AG09319 (cell line): ENCODE measurements around the gene NELL1.

Experiments used
- DNase-seq: peaks from one replicate; pipeline ENCODE4 v3.0.0-alpha.2; 2010; ENCODE audit warnings: low read depth; ENCODE audit errors: extremely low read depth
- CTCF ChIP-seq: IDR thresholded peaks from 2 replicates; pipeline ENCODE4 v1.5.1; 2011; ENCODE audit warnings: low read depth, mild to moderate bottlenecking, inconsistent platforms, low read length, moderate library complexity

Gene NELL1

DNA sequence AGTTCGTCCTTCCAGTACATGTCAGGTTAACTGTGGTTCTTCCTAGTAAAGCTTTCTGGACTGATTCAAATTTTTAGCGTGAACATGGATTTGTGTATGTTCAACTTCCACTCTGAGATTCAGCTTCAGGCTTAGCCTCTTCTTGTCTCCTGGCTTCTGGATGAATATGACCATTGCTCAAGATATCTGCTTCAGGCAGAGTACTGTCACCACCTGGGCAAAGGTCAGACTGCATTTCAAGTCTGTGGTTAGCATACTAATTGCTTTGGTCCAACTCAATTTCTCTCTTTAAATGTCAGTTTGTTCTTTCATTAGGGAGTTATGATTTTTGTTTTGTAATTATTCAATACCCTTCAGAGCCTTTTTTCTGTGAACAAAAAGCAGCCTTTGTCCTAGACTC lies 440.0 kb downstream of the NELL1 start:
- DNase-seq = no peak
- TF ChIP-seq CTCF = no peak

GRCh38 chr11:21110415-21110814 lies 441.0 kb downstream of the NELL1 start:
- no peak for DNase-seq
- TF ChIP-seq CTCF = no peak

DNA sequence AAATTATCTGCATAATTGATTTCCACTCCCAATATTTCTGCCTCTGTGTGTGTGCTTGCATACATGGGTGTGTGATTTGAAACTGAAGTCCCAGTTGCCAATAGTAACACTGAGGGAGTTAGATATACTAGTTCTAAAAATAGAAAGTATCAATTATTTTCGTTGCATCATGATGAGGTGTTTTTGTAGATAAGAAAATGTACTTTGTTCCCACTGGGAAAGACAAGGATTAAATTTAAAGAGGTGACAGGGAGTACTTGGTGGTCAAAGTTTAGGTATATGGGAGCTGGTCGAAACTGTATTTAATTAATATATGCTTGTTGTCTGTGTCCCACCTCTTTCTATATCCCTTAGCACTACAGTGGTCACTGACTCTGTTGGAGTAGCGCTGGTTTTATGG lies 444.5 kb downstream of the NELL1 start:
- TF ChIP-seq CTCF = no peak
- DNase-seq = no peak

- TF ChIP-seq CTCF = no peak
- DNase-seq = no peak
These were observed 446.6 kb downstream of the NELL1 start for GRCh38 chr11:21116009-21116408.

DNA sequence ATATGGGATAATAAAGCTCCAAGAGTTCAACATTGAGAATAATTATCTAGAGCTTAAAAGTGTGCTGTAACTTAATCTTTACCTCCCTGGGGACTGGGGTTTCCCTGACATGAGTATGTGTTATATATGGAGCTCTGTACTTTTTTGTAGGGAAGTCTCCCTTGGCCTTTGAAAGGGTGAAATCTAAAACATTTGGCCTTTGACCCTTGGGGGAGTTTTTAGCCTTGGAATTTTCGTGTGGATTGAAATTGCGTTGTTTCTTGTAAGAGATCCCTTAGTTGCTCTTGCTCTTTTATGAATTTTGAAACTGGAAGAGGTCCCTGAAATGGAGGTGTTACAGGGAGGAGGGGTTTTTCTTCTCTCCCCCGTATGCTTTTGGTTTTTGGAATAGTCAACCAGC lies 450.0 kb downstream of the NELL1 start:
- DNase-seq = no peak
- TF ChIP-seq CTCF = no peak

- no peak for DNase-seq
- no peak for TF ChIP-seq CTCF
These were observed 452.6 kb downstream of the NELL1 start for GRCh38 chr11:21121991-21122390.

DNA sequence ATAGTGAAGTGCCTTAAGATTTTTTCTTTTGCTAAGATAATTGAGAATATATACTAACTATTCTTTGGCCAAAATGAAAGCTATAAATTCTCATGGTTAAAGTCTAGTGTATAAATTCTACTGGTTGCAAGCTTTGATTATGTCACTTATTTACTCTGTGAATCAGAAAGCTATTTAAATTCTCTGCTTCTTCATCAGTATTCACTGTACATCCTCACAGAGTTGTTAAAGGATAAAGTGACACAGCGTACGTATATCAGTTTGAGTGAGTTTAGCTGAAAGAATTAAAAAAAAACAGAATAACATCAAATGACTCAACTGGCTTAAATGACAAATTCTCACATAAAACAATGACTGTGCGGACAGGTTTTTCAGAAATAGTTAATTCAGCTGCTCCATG lies 453.1 kb downstream of the NELL1 start:
- DNase-seq = no peak
- no peak for TF ChIP-seq CTCF
